Amygdala (tissue), 56 donors: ENCODE results near the gene TNS2.

Source experiments
- DNase-seq, 56 donors: peaks; one replicate each; lab custom pipeline; 2025; lab: John Stamatoyannopoulos, UW

Gene TNS2

GRCh38 chr12:53055471-53056266, 5.8 kb downstream of the TNS2 start:
- no peak for DNase-seq

- no peak for DNase-seq
Observed at GRCh38 chr12:53056296-53056695, 6.4 kb downstream of the TNS2 start.

- no peak for DNase-seq
Observed at GRCh38 chr12:53056901-53057300, 7.0 kb downstream of the TNS2 start.

GRCh38 chr12:53057816-53058500, 8.1 kb downstream of the TNS2 start:
- DNase-seq, result no peak

- DNase-seq, result no peak
Observed at GRCh38 chr12:53058674-53059433, 9.0 kb downstream of the TNS2 start.

- no peak for DNase-seq
Observed at GRCh38 chr12:53059434-53060063, 9.7 kb downstream of the TNS2 start.

GRCh38 chr12:53060064-53060720, 10.3 kb downstream of the TNS2 start:
- no peak for DNase-seq

- no peak for DNase-seq
Observed at GRCh38 chr12:53060721-53061276, 10.9 kb downstream of the TNS2 start.

GRCh38 chr12:53061404-53062010, 11.6 kb downstream of the TNS2 start:
- DNase-seq, result no peak

- DNase-seq, result no peak
Observed at GRCh38 chr12:53062011-53062961, 12.4 kb downstream of the TNS2 start.

- DNase-seq, result no peak
Observed at GRCh38 chr12:53062977-53063707, 13.3 kb downstream of the TNS2 start.

GRCh38 chr12:53063708-53064612, 14.1 kb downstream of the TNS2 start:
- no peak for DNase-seq

GRCh38 chr12:53064613-53065436, 15.0 kb downstream of the TNS2 start:
- DNase-seq, result no peak

GRCh38 chr12:53065470-53065869, 15.6 kb downstream of the TNS2 start:
- no peak for DNase-seq
